IPS-20b (cell line): ENCODE measurements around the gene UMODL1.
"Not testable (repeated sequence)": the region's sequence is repeated elsewhere in the genome, so short reads cannot be mapped to it uniquely, and the experiment has no call there.

ENCODE experiments used
- H3K27ac ChIP-seq: one replicate; pipeline ENCODE4 v1.5.1; 2013; ENCODE audit warnings: low read length
- H3K27me3 ChIP-seq: 2 replicates; pipeline ENCODE4 v1.6.1; 2013; ENCODE audit warnings: mild to moderate bottlenecking, low read length, inconsistent platforms; ENCODE audit not compliant: insufficient read depth
- H3K36me3 ChIP-seq: 2 replicates; pipeline ENCODE4 v1.6.1; 2013; ENCODE audit warnings: low read depth, mild to moderate bottlenecking, inconsistent platforms, low read length, moderate library complexity; ENCODE audit not compliant: insufficient read depth
- H3K4me1 ChIP-seq: 2 replicates; pipeline ENCODE4 v1.6.1; 2013; ENCODE audit warnings: mild to moderate bottlenecking, control low read depth, inconsistent platforms, low read length, moderate library complexity; ENCODE audit not compliant: insufficient read depth
- H3K4me3 ChIP-seq: 2 replicates; pipeline ENCODE4 v1.5.1; 2013; ENCODE audit warnings: mild to moderate bottlenecking, low read length, inconsistent platforms
- H3K9ac ChIP-seq: 2 replicates; pipeline ENCODE4 v1.6.1; 2013; ENCODE audit warnings: low read depth, mild to moderate bottlenecking, inconsistent platforms, low read length, moderate library complexity
- H3K9me3 ChIP-seq: 2 replicates; pipeline ENCODE4 v1.6.1; 2013; ENCODE audit warnings: mild to moderate bottlenecking, low read depth, low read length, inconsistent platforms; ENCODE audit not compliant: insufficient read depth

UMODL1 gene

DNA sequence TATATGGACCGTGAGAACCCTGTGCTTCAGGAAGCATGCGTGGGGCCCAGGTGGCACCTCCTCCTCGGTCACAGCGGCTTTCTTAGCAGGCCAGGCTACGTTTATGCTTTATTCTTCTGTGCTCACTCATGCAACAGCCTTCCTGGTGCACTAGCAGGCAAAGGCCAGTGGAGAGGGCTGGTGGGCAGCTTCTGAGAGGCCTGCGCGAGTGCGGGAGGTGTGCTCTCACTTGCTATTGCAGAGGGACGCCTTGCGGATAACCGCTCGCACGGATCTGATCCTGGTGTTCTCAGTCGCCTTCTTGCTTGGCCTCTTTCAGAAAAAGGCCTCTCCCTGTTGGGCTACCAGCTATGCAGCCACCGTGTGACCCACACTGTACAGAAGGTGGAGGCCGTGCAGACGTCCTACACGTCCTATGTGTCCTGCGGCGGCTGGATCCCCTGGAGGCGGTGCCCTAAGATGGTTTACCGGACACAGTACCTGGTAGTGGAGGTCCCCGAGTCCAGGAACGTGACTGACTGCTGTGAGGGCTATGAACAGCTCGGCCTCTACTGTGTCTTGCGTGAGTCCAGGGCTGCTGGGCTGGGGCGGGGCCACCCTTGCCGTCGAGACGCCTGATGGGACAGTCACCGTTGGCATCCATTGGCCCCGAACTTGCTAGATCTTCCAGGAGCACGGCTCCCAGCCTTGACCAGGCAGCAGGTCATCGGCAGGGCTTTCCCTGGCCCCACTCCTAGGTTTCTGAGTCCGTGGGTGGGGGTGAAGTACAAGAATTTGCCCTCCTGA is 4.8 kb downstream of the UMODL1 start:
- H3K4me3 ChIP-seq = no peak overlapping the region
- no peaks in the 10 kb centered on the region for H3K36me3 ChIP-seq
- no peak overlapping the region for H3K27ac ChIP-seq
- H3K4me1 ChIP-seq = no peaks in the 10 kb centered on the region
- H3K27me3 ChIP-seq = no peaks in the 10 kb centered on the region
- no peak overlapping the region for H3K9ac ChIP-seq
- H3K9me3 ChIP-seq = no peaks in the 10 kb centered on the region

DNA sequence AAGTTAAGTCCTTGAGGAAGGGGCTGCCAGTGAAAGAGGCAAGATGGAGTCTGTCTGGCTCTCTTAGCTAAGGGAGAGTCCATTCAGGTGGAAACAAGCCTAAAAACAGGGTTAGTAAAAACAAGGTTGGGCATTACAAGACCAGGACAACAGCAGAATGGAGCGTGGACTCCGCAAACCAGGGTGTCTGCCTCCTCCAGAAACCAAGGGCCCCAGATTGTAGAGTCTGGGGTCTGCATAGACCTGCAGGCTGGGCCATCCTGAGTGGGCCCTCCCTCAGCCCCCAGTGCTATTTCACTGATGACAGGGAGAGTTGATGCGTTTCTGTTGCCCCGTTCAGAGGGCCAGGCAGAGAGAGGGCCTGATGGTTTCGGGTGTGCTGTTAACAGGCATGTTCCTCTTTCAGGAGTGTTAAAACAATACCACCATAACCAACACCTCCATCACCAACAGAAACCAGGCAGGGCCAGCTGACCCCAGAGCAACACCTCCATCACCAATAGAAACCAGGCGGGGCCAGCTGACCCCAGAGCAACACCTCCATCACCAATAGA is 6.6 kb downstream of the UMODL1 start:
- H3K36me3 ChIP-seq, H3K4me3 ChIP-seq, H3K9ac ChIP-seq, H3K27ac ChIP-seq, H3K27me3 ChIP-seq, H3K4me1 ChIP-seq, H3K9me3 ChIP-seq: not testable (repeated sequence)

DNA sequence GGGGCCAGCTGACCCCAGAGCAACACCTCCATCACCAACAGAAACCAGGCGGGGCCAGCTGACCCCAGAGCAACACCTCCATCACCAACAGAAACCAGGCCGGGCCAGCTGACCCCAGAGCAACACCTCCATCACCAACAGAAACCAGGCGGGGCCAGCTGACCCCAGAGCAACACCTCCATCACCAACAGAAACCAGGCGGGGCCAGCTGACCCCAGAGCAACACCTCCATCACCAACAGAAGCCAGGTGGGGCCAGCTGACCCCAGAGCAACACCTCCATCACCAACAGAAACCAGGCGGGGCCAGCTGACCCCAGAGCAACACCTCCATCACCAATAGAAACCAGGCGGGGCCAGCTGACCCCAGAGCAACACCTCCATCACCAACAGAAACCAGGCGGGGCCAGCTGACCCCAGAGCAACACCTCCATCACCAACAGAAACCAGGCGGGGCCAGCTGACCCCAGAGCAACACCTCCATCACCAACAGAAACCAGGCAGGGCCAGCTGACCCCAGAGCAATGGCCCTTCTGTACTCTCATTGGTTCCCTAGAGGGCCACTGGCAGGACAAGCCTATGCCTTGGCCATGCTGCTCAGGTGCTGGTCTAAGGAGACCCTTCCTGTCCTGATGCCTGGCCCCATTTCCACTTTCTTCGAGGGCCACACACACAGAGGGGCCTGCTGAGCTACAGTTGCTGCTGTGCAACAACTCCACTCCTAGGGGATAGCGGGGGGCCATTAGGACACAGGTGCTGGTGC is 7.3 kb downstream of the UMODL1 start:
- not testable (repeated sequence) for H3K27me3 ChIP-seq, H3K4me3 ChIP-seq, H3K36me3 ChIP-seq, H3K9me3 ChIP-seq, H3K4me1 ChIP-seq, H3K9ac ChIP-seq, H3K27ac ChIP-seq

DNA sequence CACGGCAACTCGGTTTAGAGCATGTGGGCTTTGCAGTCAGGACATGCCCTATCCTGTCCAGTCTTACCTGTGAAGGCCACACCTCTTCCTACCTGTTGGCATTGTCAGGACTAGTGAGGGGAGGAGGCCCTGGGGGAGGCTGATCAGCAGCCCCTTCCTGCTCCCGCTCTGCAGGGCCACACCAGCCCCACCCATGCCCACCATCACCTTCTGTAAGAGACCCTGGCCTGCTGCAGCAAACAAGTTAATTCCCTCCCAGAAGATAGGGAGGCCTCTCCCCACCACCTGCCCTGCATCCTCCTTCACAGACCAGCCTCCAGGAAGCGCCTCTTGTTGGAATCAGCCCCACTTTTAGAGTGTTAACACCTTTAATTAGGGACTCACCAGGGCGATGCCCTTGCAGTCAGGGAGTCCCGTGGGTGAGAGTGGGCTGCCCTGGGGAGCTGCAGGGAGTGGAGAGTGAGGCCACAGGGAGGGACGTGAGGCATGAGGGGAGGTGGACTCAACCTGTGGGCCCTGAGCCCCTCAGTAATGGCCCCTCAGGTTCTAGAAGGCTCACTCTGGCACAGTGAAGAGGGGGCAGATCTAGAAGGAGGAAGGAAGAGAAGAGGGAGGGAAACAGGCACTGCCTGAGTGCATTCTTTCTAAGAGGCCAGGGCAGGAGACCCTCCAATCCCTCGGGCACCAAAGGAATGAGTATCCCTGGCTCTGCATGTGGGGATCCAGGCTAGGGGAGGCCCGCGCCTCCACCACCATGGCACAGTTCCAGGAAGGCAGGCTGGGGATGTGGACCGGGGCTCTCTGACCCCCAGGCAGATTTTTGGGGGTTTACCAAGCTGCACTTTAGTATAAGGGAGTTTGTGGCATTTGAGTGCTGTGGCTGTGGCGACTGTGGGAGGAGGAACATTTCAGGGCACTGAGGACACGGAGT is 8.2 kb downstream of the UMODL1 start:
- Histone ChIP-seq H3K27ac (no peak overlapping the region), H3K4me3 (no peak overlapping the region), H3K36me3 (no peaks in the 10 kb centered on the region), H3K9ac (no peak overlapping the region), H3K9me3 (no peaks in the 10 kb centered on the region), H3K4me1 (no peaks in the 10 kb centered on the region), H3K27me3 (no peaks in the 10 kb centered on the region)

DNA sequence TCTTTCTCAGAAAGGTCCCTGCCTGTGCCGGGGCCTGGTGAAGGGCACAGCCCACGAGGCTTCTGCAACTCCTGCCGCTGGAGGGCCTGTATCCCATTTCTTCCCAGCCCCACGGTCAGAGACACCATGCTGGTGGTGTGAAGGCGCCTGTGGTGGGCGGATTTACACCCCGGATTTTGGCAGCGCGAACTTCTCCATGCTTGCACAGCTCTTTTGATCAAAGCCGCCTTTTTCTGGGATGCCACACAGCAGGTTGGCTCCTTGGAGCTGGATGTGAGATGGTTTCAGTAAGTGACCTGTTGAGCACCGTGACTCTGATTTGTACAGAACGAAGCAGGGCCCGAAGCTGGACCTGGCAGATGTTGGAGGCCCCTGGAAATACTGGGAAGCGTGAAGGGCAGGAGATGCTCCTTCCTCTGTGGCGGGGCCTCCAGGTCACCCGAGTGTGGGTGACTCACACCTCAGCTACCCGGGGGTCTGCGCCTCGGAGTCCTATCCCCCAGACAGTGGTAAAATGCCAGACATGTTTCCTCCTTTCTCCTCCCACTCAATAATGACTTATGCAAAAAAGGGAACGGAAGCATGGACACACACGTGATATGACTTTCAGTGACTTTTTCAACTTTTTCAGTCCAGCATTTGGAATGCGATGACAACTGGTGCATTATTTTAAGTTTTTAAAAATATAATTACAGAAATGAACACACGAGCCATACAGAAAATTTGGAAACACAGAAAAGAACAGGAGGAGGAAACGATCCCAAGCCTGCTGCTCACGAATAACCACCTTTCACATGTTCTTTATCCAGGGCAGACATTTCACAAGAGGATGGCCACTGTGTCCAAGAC is 9.0 kb downstream of the UMODL1 start:
- Histone ChIP-seq H3K9ac (no peak overlapping the region), H3K36me3 (no peaks in the 10 kb centered on the region), H3K27ac (no peak overlapping the region), H3K4me1 (no peaks in the 10 kb centered on the region), H3K9me3 (no peaks in the 10 kb centered on the region), H3K27me3 (no peaks in the 10 kb centered on the region), H3K4me3 (no peak overlapping the region)

DNA sequence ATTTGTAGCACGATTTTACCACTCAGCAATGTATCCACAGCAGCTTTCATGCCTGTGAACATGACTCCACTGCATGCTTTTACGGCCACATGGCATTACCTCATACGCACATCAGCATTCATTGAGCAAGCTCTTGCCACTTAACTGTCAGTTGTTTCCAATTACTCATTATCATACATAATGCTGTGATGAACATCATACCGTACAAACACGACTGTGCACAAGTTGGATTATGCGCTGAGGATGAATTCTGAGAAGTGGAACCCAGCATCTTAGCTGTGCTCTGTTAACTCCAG is 9.6 kb downstream of the UMODL1 start:
- no peak overlapping the region for H3K4me3 ChIP-seq
- no peaks in the 10 kb centered on the region for H3K36me3 ChIP-seq
- no peak overlapping the region for H3K9ac ChIP-seq
- H3K9me3 ChIP-seq = no peaks in the 10 kb centered on the region
- no peaks in the 10 kb centered on the region for H3K4me1 ChIP-seq
- H3K27me3 ChIP-seq = no peaks in the 10 kb centered on the region
- H3K27ac ChIP-seq = no peak overlapping the region

DNA sequence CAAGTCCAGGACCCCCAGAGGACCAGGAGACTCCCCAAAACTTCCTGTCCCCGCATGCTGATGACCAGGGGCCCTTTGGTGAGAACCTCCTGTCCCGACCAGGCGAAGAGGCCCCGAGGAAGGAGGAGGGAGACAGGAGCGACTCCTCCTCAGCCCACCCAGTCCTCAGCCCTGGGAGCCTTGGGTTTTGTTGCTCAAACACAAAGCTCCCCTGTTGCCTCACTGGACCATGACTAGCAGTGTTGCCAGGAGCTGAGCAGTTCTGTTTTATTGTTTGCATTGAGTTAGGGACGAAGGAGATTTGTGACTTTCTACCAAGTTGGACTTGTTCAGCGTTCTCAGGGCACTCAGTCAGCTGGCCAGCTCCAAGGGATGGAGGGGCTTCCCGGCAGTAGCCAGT is 10.0 kb downstream of the UMODL1 start:
- H3K27ac ChIP-seq = no peak overlapping the region
- H3K9ac ChIP-seq = no peak overlapping the region
- H3K4me1 ChIP-seq = no peaks in the 10 kb centered on the region

DNA sequence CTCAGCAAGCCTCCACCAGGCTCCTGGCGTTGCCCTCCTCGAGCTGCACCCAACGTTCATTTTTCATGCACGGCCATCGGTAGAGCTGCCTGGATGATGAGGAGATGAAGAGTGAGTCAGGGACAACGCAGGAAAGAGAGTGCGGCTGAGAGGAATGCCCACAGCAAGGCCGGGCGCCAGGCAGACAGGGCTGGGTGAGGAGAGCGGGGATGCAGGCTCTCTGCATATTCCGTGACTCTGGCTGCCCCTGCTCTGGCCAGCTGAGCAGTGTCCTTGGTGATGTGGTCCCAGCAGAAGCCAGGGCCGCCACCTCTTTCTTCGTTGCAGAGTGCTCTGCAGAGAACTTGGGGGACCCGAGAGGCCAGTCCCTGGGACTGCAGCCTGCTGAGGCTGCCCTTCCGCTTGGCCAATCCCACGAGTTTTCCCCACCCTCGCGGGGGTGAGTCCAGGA is 10.8 kb downstream of the UMODL1 start:
- H3K9me3 ChIP-seq = no peaks in the 10 kb centered on the region
- no peak overlapping the region for H3K4me3 ChIP-seq
- H3K9ac ChIP-seq = no peak overlapping the region
- no peaks in the 10 kb centered on the region for H3K36me3 ChIP-seq
- H3K27ac ChIP-seq = no peak overlapping the region
- H3K4me1 ChIP-seq = no peaks in the 10 kb centered on the region
- H3K27me3 ChIP-seq = no peaks in the 10 kb centered on the region

More for the DNA sequence above, 10.0 kb downstream of the UMODL1 start:
- Histone ChIP-seq H3K36me3 (no peaks in the 10 kb centered on the region), H3K9me3 (no peaks in the 10 kb centered on the region), H3K27me3 (no peaks in the 10 kb centered on the region), H3K4me3 (no peak overlapping the region)

DNA sequence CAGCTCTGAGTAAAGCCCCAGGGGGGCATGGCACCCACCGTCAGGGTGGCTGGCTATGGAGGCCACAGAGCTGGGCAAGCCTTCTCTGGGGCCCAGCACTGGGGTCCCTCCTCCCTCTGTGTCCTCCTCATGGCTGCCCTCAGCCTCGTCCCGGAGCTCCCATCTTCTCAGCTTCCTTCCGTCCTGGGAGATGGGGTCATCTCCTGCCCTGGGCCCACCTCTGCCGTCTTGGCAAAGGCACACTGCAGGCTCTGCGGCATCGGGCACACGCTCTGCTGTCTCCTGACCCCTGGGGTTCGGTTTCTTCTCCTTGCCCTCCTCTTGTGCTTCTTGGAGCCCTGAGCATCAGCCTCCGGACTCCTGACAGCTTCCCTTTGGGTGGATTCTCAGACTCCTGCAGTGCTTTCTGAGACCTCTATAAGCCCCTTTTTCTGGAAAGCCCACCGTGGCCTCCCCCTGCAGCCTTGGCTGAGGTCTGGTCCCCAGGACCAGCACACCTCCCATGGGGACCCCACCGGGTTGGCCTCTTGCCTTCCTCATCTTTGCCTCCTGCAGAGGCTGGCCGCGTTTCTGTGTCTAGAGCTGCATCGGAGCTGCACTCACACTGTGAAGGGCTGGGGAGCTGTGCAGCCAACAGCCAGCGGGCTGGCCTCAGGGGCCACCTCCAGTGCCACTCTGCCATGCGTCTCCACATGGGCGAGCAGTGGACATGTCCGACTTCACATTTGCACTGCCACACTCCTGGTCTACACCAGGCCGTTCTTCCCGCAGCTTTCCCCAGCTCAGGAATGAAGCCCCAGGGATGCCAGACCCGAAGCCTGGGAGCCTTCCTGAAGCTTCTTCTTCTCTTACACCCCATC is 11.6 kb downstream of the UMODL1 start:
- Histone ChIP-seq H3K4me1 (no peaks in the 10 kb centered on the region), H3K9me3 (no peaks in the 10 kb centered on the region), H3K27me3 (no peaks in the 10 kb centered on the region), H3K4me3 (no peak overlapping the region), H3K27ac (no peak overlapping the region), H3K36me3 (no peaks in the 10 kb centered on the region), H3K9ac (no peak overlapping the region)

DNA sequence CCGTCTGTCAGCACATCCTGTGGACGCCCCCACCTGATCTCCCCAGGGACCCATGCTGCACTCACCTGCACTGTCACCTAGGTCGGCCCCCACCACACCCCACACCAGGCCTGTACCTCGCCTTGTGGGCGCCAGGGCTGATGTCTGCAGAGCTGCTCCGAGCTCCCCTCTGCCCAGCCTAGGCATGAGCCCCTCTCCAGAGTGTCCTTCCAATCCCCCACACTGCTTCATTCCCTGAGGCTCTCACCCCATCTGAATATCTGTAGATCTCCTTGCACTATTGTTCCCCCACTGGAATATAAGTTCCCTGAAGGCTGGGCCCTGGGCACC is 12.2 kb downstream of the UMODL1 start:
- no peak overlapping the region for H3K27ac ChIP-seq
- no peaks in the 10 kb centered on the region for H3K36me3 ChIP-seq
- H3K27me3 ChIP-seq = no peaks in the 10 kb centered on the region
- H3K9me3 ChIP-seq = no peaks in the 10 kb centered on the region
- no peaks in the 10 kb centered on the region for H3K4me1 ChIP-seq
- no peak overlapping the region for H3K9ac ChIP-seq
- H3K4me3 ChIP-seq = no peak overlapping the region
